Sciatic nerve (tissue), 2 donors: ENCODE measurements around the gene OGFRL1. TPM values are rescaled to one million over a fixed set of nuclear protein-coding genes. Genes with fewer than 3 reads are reported as not detected.
"Not testable (repeated sequence)": the region's sequence is repeated elsewhere in the genome, so short reads cannot be mapped to it uniquely, and the experiment has no call there.

Experiments used
- ATAC-seq: fragments of 200-7000 bp; cut with Tn5 transposase; one replicate; pipeline ENCODE4 v1.9.1; 2020; ENCODE audit warnings: mild to moderate bottlenecking, moderate library complexity
- DNase-seq: peaks from one replicate; pipeline ENCODE4 v3.0.0-alpha.2; 2020; ENCODE audit warnings: low spot score
- intact Hi-C: fragments of 100-400 bp; cut with DNase I; formaldehyde crosslinking; loops from one replicate; pipeline ENCODE4 v1.14.2; 2022
- total RNA-seq: library from RNA; stranded (reverse); fragmentation: NEBNext Ultra II Directional; extraction: Animal tissue kit (Norgen Biotek cat#: 25700); gene quantifications from one replicate; pipeline ENCODE4 v1.2.1, GENCODE V29; 2021
- donor health status: DM: no; HTN: no; CAD: no.
- donor health status: DM: no; HTN: no; CAD: no.

The OGFRL1 gene
- total RNA-seq = 61.6 TPM

DNA sequence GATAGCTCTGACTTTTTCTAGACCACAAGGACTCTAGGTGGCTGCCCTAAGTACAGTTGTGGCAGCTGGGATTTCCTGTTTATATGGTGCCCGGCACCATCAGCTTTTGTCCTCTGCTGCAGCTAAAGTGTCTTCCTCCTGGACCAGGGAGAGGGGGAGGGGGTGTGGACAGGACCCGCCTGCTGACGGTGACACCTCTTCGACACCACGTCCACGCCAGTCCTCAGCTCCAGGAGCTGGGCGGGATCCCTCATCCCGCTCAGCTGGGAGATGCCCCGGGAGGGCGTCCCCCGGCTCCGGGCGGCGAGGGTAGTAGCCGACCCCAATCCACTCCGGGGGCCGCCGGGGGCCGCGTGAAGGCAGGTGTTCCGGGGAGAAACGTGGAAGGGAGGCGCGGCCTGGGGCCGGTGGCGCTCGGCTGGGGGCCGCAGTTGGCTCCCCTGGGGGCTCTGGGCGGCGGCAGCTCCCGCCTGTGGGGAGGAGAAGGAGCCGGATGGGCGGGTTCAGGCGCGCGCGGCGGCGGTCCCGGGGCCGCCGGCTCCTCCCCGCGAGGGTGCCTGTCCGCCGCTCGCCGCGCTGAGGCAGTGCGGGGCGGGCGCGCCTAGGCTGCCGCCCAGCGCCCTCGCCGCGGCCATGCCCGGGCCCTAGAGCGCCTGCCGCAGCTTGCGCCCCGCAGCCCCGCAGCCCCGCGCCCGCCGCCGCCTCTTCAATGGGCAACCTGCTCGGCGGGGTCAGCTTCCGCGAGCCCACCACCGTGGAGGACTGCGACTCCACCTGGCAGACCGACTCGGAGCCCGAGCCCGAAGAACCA, at the start of gene OGFRL1:
TSS of gene OGFRL1 (plus strand) at position 584 of the 811 bp plus-strand sequence. CDS start at position 710, 126 bp downstream.
- DNase-seq = peak; percentile 86
- intact Hi-C loops = no loop called here
- ATAC-seq = peak; percentile 91

DNA sequence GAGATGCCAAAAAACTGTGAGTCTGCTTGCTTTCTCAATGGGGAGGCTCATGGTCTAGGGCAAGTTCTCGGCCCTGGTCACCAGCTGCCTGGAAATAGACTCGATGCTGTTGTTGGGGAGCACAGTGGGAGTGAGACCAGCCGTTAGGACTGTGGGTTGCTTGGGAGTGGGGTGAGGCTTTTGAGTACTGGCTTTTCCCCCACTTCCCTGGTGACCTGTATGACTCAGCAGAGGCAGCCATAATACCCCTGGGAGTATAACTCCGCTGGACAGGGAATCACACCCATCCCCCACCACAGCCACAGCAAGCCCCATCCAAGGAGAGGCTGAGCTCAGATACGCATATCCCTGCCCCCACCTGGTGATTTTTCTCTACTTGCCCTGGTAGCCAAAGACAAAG, 48.9 kb upstream of the OGFRL1 start:
- no peak for ATAC-seq

GRCh38 chr6:71245265-71246049, 43.2 kb upstream of the OGFRL1 start:
- DNase-seq = no peak
- intact Hi-C loops = no loop called here
- no peak for ATAC-seq

More for the DNA sequence above, 48.9 kb upstream of the OGFRL1 start:
- no peak for DNase-seq
- intact Hi-C loops = no loop called here

DNA sequence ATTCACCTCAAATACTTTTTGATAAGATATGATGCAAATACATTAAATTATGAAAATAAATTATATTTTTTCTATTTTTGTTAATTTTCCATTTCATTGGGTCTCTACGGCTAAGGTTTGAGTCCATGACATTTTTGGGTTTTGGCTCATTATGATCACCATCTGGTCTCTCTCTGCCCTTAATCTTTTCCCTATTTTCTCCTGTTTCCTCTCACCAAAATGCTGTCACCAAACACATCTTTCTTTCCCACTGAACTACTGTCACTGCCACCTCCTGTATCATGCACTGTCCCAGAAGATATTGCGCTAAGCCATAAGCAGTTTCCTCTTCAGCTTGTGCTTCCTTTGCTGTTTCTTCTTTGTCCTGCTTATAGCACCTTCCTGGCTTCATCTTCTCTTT, 42.0 kb upstream of the OGFRL1 start:
- DNase-seq = no peak
- no peak for ATAC-seq
- intact Hi-C loops = no loop called here

DNA sequence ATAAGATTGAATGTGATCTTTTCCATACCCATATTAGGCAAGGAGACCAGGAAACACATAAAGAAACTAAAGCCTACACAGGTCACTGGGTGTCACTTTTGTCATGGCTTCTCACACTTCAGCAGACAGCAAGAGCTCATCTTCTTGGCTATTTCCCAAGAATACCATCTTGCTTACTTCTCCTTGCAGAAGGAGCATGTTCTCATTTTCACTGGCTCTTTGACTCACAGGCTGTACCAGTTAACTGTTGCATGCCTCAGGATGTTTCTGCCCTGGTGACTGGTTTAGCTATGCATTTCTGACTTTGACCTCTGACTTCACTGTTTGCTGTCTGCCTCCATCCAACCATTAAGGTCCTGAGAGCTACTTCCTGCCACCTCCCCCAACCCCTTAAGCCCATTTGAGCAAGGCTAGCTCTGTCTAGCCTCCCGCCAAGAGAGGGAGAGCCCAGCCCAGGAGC, 40.3 kb upstream of the OGFRL1 start:
- DNase-seq = no peak
- intact Hi-C loops = no loop called here
- peak; percentile 52 for ATAC-seq

GRCh38 chr6:71248878-71249544, 39.6 kb upstream of the OGFRL1 start:
- DNase-seq (no peak), ATAC-seq (no peak)
- intact Hi-C loops = no loop called here

DNA sequence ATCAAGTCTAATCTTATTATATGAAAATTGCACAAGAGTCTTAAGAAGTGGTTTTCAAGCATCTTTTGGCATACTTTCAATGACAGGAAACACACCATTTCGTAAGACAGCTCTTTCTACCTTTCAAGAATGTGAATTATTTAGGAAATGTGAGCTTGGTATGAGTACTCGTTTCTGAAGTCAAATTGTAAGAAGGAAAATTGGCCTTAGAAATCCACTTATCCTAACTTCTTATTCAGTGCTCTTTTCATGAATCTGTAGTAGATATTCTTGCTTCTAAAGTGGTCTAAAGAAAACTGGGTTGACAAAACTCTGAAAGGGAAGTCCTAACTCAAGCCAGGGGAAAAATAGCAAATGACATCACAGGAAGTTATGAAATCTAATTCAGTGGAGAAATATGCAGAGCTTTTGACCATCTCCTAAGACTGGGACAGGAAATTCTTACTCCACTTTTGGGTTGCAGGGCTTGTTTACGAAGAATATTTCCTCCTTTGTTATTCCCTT, 38.5 kb upstream of the OGFRL1 start:
- DNase-seq = no peak
- intact Hi-C loops = no loop called here
- peak; percentile 96 for ATAC-seq

DNA sequence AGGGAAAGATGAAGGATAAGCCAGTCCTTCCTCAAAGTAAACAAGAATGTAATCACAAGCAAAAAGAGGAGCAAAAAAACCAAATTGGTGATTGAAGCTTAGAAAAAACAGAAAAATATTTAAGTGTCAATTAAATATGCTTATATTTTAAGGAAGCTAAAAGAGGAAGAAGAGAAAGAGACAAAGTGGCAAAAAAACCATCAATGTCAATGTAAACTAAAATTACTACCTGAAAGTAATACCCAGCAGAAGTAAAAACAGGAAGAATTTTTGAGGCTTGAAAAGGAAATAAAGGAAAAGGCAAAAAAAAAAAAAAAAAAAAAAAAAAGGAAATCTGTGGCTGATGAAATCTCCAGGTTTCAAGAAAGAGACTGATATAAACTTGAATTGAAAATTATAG, 36.2 kb upstream of the OGFRL1 start:
- ATAC-seq (no peak), DNase-seq (no peak)
- intact Hi-C loops = no loop called here

GRCh38 chr6:71252960-71253359, 35.7 kb upstream of the OGFRL1 start:
- intact Hi-C loops = no loop called here
- DNase-seq = no peak
- no peak for ATAC-seq

DNA sequence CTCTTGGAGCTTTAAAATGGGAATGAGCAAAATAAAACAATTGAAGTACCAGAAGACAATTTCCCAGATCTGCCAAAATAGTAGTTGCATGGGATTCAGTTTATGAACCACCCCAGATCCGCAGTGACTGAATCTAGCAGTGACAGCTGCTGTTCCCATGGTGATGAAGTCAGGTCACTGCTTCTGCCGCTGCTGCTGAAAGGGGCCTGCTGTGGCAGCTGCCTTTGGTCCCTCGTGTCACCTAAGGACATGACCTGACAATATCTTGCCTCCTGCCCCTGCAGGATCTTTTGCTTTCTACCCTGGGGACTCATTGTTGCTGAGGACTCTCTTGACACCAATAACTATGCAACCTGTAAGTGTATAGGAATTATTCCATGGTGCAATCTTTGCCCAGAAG, 34.3 kb upstream of the OGFRL1 start:
- no peak for ATAC-seq
- intact Hi-C loops = no loop called here
- no peak for DNase-seq

DNA sequence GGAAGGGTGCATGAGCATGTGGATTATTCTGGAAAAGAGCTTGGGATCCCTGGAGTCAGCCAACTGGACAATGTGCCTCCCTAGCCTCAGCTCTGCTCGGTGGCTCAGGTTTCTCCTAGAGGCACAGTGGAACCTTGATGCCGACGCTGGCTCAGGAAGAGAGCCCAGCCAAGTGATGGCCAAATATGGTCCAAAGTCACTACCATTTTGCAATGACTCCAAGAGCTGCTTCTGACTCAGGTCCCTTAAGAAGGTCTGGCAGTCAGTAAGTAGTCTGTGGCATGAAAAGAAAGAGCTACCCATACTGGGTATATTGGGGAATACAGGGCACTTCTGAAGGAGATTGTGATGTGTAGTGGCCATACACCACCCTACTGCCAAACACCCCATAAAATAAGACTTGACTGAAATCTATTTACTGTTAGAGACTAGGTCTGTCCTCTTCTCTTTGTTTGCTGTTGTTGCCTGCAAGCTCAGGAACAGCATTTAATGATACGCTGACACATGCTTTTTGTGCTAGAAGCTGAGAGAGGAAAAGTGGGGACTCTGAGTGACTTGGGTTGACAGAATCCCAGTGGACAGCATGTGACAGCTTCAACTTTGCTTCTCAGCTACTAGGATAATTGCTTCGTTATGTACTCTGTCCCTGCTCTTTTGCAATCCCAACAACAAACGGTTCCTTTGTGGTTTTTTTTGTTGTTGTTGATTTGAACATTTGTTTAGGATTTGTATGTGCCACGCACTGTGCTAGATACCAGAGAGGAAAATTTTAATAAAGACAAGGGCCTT, 30.3 kb upstream of the OGFRL1 start:
- DNase-seq (no peak), ATAC-seq (peak; percentile 77)
- intact Hi-C loops = no loop called here

- ATAC-seq (no peak), DNase-seq (no peak)
- intact Hi-C loops = no loop called here
Measured at GRCh38 chr6:71259888-71260604, 28.6 kb upstream of the OGFRL1 start.

DNA sequence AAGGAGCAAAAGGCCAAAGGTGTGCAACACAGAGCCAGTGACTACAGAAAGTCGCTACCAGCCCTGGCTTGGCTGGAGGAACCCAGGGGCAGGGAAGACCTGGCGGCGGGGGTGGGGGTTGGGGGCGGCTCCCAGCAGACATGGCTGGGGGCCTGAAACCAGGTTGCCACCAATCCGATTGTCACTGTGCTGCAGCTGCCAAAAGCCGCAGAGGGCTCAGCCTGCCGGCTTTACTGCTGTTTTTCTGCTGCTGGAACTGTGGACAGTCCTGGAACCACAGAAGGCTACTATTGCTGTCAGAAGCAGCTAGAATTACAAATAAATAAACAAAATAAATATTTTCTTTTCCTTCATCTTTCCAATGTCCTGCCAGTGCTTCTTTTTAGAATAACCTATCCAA, 25.7 kb upstream of the OGFRL1 start:
- DNase-seq = no peak
- ATAC-seq = peak; percentile 54
- intact Hi-C loops = no loop called here

DNA sequence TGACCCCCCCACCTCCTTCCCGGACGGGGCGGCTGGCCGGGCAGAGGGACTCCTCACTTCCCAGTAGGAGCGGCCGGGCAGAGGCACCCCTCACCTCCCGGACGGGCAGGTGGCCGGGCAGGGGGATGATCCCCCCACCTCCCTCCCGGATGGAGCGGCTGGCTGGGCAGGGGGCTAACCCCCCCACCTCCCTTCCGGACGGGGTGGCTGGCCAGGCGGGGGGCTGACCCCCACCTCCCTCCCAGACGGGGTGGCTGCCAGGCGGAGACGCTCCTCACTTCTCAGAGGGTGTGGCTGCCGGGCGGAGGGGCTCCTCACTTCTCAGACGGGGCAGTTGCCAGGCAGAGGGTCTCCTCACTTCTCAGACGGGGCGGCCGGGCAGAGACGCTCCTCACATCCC, 22.2 kb upstream of the OGFRL1 start:
- DNase-seq, intact Hi-C loops, ATAC-seq: not testable (repeated sequence)

DNA sequence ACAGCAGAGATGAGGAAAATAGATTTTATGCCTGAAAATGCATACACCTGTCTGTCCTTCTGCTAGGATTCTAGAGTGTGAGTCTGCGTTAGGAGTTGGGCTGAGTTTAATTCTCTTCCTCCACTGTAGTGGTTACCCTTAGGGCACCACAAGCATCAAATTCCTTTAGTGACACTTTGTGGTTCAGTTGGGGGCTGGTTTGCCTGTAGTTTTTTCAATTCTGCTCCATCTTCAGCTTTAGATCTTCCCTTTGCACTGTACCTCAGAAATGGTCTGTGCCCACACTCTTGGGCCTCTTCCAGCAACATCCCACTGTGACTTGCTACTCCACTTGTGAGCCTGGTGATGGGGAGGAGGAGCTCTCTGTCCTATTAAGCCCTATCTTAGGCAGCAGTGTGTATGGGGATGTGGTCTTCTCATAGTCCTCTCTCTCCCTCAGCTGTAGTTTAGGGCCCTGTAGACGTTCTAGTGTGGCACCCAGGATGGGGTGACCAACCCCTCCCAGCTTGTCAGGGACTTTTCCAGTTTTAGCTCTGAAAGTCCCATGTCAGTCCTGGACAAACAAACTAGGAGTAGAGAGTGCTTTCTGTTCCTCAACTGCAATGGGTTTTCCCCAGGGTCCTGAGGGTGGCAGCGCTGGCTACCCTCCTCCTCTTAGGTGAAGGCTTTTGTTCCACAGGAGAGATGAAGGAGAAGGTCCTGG, 19.7 kb upstream of the OGFRL1 start:
- DNase-seq (no peak), ATAC-seq (peak; percentile 20)
- intact Hi-C loops = no loop called here

DNA sequence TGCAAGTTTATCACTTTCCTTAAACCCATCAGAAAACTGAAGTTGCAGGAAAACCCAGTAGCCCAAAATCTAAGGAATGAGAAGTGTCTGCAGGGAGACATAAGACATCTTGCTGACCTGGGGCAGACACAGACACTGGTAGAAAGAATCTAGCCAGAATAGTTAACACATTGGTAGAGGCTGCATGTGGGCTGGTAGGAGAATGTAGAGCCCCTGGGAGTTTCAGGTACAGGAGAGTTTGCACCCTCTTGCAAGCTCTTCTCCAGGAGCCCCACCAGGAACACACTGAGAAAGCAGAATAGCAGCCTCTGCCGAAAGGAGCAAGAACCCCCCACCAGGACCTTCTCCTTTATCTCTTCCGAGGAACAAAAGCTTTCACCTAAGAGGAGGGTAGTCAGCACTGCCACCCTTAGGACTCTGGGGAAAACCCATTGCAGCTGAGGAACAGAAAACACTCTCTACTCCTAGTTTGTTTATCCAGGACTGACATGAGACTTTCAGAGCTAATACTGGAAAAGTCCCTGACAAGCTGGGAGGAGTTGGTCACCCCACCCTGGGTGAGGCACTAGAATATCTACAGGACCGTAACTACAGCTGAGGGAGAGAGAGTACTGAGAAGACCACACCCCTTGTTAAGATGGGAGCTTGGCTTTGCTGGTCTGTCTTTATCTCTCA, 10.5 kb upstream of the OGFRL1 start:
- DNase-seq (no peak), ATAC-seq (no peak)
- intact Hi-C loops = no loop called here

DNA sequence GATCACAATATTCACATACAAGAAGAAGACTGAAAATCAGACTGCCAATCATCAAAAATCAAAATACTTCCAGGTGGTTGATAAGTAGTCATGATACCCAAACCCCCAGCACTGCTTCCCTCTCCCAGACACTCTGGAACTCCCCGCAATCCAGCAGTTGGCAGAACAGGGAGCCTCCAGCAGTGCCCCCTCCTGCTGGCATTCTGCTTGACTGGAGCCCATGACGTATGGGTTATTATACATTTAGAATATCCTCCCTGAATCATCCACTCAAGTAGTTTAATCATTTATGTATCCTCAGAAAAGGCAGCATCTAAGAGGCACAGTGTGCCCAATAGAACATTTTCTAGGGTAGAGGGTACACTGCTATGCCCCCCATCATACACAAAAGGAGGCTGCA, 9.3 kb upstream of the OGFRL1 start:
- intact Hi-C loops = no loop called here
- no peak for DNase-seq
- ATAC-seq = no peak
